ENCODE data around the gene UAP1.
A peak's percentile ranks its signal among the peaks of the same experiment; 100 is the strongest.

Gene UAP1

DNA sequence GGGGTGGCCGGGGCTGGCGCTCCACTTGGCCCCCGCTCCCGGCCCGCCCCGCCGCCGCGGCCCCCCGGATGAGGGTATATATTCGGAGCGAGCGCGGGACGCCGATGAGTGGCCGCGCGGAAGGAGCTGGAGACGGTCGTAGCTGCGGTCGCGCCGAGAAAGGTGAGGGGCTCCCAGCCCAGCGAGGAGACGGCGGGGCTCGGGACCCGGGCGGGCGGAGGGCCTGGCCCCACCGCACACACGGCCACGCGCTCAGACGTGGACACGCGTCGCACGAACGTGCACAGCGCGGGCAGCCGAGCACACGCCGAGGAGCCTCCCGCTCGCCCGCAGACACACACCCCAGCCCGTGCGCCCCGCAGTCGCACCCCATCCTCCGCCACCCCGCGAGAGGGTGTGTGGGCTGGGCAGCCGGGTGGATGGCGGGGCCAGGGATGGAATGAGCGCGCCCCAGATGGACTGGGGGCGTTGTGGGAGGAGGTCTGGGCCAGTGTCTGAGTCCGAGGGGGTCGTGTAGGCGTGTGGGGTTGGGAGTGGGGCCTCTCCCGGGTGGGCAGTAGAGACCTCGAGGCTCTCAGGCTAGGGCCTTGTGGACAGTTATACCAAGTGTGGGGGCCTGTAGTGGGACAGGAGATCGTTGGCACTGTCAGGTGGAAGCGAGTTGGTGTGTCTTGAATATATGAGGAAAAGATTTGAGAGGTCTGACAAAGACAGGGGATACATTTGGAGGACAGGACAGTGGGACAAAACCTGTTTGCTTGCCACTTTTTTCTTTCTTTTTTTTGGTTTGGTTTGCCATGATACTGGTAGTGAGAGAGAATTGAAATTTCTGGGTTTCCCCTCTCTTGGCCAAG, at the start of gene UAP1:
Gene UAP1 (plus strand): TSS at position 107 of the 854 bp plus-strand sequence. CDS start 4,347 bp downstream, outside the sequence.
- no peak for DNase-seq

DNA sequence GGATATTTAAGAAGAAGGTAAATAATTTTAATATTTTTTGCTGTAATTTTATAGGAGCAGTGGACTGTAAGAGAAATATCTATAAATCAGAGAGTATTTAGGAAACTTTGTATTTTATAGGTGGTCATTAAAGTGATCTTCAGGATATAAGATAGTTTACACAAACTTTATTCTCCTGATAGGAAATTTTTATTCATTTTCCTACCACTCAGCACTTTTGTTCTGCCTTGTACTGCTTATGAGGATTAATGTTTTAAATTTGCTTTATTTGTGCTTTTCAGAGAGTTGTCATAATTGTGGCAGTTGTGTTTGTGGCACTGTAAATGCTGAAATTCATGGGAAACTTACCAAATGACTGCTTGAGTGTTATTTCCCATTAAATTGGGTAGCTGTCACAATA, 34.2 kb upstream of the UAP1 start:
- no peak for DNase-seq

DNA sequence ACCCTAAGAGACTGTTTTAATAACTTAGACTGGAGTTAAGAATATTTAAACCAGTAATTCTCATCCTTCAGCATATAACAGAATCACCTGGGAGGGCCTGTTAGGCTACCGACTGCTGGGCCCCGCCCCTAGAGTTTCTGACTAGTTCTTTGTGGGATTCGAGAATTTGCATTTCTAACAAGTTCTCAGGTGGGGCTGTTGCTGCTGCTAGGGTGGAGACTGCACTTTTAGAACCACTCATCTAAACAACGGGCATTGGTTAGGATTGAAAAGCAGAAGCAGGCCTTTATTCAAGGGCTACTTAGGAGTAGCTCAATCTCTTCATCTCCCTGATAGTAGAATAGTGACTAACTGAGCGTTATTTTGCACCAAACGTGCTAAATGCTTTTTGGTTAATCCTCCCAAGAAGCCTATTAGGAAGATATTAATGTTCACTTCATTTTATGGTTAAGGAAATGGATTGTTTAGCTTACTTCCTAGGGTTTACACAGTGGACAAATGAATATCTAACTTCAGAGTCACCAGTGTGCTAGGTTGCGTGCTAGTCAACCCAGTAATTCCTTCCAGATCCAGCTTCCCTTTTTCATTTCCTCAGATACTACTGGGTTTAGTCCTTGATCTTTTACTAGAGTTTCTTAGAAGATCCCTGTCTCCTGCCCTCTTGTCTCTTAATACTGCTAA, 31.1 kb upstream of the UAP1 start:
- peak in 1 of 2 donors; percentile 17 for DNase-seq

DNA sequence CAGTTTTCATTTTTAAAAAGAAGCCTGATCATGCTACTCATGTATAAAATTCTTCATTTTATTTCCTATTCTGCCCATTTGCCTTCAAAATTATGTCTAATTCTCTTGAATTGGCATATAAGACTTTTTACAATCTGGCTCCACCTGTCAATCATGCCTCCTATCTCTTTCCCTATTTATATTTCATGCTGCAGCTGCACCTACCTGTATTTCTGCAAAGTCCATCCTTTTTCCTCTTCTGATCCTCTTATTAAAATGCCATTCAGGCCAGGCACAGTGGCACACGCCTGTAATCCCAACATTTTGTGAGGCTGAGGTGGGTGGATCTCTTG, 30.6 kb upstream of the UAP1 start:
- DNase-seq: no peak

DNA sequence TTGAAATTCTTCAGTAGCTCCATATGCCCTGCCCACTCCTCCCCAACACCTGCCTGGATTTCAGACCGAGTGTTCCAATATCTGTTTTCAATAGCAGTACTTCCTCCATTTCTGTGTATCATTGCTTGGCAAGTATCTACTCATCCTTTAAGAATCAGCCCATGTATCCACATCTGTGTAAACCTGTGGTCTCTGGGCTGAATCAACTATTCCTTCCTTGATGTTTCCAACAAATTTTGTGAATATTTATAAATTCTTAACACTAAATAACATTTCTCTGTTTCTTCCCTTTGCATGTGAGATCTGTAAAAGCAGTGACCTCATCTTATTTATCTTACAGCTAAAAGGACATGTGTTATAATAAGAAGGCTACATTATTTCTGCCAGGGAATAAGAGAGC, 26.0 kb upstream of the UAP1 start:
- no peak for DNase-seq

DNA sequence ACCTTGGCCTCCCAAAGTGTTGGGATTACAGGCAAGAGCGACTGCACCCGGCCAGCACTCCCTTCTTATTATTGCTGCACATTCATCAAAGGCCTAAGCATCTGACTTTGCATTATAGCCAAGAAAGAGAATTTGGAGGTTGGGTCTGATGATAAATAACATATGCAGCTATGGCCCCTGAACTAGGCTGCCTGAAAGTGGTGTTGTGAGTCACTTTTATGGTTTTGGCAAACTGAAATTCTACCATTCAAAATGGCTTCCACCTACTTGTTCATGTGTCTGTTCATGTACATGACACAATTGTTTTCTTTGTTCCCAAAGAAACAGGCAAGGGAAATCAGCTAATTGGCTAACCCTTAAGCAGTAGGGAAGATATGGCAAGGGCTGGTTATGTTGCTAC, 25.0 kb upstream of the UAP1 start:
- no peak for DNase-seq

DNA sequence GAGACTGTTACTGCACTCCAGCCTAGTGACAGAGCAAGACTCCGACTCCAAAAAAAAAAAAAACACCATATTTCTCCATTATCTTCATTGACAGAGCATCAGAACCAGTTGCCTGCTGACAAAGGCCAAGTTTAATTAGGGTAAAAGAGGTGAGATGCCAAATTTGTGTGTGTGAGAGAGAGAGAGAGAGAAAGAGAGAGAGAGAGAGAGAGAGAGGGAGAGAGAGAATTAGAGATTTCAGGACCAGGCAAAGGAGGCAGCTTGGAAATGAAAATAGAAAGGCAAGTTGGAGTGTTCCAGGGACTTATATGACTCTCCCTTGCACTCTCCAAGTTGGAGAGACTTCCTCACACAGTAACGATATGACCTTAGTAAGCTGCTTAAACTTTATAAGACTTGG, 24.3 kb upstream of the UAP1 start:
- DNase-seq: no peak

DNA sequence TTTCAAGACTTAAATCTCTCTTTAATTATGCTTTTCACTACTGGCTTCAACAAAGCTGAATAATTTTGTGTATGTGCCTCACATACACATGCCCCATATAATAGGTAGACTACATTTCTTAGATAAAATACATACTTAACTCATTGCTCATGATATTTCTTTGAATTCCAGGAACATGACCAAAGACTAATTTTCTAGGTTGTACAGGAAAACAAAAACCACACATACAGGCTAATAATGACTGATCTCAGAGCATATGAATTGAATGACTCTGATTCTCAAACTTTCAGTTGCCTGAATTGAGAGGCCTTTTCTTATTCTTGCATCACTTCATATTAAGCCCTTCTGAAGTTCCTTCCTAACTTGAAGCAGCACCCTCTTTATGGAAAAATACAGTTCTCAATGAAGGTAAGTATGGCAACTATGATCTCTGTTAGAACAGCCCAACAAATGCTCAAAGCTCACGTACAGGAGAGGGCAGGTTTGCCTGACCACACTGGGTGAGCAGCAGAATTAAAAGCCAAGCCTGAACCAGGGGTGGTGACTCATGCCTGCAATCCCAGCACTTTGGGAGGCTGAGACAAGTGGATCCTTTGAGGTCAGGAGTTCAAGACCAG, 22.6 kb upstream of the UAP1 start:
- DNase-seq: no peak

DNA sequence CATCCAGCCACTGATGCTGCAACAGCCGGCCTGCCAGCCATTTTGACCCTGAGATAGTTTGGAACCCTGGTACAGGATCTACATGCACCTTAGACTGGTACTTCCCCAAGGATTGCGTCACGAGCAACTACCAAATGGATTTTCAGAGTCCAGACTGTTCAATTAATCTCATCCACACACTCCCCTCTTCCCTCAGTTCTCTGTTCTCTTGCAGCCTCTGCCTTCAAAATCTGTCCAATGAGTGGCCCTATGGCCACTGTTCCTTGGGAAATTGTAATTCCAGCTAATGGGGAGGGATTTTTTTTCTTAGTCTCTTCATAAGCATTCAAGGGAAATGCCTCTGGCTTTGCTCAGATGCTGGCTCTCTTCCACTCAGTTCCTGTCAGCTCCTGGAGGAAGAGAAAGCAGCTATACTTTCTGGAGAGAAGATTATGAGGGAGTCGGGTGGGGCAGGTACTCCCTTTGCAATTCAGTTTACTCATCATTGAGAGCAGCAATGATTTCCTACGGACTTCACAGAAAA, 19.8 kb upstream of the UAP1 start:
- DNase-seq: no peak

DNA sequence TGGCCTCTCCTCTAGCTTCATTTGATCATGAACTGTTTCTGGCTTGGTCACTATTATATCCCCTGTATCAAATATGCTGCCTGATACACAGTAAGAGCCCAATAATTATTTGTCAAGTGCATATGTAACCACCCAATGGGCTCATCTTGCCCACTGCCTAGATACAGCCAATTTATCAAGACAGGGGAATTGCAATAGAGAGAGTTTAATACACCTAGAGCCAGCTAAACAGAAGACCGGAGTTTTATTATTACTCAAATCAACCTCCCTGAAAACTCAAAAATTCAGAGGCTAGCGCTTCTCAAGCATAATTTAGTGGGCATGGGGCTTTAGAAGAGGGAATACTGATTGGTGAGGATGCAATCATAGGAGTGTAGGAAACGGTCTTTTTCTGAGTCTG, 18.3 kb upstream of the UAP1 start:
- no peak for DNase-seq

DNA sequence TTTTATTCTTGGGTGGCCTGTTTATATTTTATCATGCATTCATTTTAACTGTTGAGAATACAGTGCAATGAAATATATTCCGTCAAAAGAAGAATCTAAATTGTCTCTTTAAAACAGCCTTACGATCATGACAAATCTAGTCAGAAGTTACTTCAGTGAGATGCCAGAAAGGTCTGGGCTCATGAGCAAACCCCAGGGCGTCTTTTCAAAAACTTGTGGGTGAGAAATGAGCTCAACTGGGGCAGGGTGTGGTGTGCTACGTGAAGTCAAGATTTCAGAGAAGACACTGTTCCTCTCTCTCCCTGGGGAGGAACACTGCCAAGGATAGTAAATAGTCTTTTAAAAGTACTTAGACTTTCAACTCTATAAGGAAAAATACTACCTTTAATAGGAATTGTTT, 13.4 kb upstream of the UAP1 start:
- DNase-seq: peak; percentile 21 to 31

DNA sequence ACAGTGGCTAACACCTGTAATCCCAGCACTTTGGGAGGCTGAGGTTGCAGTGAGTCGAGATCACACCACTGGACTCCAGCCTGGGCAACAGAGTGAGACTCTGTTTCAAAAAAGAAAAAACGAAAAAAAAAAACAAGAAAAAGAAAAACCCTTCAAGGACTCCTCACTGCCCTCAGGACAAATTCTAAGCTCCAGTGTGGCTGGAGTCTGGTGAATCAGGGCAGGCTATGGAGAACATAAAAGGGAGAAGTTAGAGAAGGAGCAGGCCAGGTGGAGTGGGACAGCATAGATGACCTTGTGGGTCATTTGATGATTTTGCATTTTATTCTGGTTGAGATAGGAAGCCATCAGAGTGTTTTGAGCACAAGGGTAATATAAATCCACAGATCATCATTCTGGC, 12.5 kb upstream of the UAP1 start:
- DNase-seq: no peak

DNA sequence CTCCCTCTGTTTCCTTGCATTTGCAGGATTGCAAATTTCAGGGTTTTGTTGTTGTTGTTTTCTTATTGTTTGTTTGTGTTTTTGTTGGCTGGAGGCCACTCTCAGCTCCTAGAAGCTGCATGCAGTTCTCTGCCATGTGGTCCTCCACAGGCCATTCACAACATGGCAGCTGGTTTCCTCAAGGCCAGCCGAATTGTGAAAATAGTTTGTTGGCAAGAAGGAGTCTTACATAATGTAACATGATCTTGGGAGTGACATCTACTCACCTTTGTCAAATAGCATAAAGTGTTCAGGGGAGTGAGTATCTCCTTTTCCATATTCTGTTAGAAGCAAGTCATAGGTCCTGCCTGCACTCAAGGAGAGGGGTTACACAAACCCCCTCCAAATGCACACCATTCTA, 10.6 kb upstream of the UAP1 start:
- no peak for DNase-seq

DNA sequence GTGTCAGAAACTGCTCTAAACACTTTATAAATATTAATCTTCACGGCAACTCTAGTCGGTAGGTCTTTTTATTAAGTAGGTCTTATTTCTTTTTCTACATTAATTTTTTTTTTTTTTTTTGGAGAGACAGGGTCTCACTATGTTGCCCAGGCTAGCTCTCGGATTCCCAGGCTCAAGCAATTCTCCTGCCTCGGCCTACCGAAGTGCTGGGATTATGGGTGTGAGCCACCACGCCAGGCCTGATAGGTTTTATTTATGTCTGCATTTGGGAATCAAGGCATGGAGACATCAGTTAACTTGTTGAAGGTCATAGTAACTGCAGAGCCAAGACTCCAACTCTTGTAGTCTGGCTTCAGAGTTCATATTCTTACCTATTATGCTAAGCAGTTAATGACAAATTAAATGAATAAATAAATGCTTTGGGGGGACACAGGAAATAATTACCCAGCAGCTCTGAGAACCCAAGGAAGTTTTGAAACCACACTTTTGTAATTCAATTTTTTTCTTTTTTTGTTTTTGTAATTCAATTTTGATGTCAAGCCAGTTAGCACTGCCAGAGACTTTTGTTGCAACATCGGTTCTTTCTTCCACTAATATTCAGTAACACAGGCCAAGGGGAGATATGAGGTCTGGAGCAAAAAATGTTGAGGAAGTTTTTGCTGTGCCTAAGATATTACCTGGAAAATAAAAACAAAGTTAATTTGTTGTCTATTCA, 9.4 kb upstream of the UAP1 start:
- DNase-seq: no peak

DNA sequence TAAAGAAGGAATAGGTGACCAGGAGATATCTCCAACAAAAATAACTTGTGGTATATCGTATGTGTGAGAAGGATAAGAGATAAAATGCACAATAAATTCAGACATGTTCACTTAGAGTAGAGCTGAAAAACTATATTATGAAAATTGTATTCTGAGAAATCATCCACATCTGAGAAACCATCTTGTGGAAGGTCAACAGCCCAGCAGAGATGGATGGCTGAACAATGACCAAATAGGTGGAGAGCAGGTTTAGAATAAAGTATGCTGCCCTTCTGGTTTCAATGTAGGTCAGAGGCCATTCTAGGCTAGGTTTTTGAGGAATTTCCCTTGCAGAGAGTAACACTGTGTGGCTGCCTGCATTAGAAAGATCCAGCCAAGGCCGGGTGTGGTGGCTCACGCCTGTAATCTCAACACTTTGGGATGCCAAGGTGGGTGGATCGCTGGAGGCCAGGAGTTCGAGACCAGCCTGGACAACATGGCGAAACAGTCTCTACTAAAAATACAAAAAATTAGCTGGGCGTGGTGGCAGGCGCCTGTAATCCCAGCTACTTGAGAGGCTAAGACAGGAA, 8.8 kb upstream of the UAP1 start:
- no peak for DNase-seq

DNA sequence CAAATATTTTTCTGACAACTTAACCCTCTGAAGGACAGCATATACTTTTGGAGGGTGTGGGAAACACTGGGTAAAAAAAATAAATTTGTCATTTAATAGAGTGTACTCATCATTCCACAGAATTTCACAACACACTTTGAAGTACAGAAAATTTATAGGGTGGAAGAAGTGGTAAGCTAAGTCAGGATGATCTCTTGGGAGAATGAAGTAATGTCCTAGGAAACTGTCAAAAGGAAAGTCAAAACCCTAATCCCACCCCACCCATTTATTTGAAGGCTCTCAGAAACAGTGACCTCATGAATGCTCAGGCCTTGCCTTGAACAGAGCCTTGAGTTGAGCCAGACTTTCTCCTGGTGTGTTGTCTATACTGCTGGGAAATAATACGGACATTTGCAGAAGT, 7.3 kb upstream of the UAP1 start:
- no peak for DNase-seq

DNA sequence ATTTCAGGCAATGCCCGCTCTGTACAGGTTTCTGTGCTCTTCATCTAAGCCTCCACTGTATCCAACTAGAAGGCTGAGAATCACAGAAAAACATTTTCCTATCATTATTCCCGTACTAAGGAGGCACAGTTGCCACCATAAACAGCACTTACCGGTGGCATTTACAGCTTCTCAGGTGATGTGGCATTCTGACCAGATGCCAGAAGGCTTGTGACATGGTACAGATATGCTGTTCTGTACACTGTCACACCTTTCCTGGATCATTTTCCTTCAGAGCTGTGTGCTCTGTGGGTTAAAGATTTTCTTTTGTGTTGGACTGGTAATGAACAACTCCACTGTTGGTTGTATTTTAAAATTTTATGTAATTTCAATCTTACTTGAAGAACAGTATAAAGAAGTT, 4.0 kb upstream of the UAP1 start:
- no peak for DNase-seq

DNA sequence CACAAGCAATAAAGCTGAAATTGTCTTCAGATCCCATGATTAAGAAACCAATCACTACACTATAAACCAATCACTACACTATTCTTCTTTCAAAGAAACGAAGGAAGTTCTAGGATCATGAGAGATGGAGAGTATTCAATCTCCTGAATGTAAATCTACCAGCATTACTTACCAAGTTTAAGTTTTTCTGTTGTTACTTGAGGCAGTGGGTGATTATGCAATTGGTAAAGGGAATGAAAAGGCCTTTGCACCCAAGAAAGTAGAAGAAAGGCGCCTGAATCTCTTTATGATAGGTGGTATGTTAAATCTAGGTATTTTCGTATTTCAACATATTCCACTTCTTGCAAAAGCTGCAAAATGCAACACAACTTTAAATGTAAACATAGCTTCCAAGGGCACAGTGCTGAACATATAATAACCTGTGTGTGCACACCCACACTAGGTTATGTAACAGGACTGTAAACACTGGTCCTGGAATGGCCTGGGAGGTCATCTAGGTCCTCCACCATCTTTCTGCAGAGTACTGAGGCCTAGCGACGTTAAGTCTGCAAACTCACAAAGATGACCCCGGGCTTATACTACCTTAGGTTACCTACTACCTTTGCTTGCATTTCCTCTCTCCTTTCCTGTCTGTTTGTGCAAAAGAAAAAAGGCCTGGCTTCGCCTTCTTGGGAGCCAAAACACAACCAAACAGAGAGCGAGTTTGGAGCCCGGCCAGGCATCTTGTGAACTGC, 1.1 kb upstream of the UAP1 start:
- no peak for DNase-seq

DNA sequence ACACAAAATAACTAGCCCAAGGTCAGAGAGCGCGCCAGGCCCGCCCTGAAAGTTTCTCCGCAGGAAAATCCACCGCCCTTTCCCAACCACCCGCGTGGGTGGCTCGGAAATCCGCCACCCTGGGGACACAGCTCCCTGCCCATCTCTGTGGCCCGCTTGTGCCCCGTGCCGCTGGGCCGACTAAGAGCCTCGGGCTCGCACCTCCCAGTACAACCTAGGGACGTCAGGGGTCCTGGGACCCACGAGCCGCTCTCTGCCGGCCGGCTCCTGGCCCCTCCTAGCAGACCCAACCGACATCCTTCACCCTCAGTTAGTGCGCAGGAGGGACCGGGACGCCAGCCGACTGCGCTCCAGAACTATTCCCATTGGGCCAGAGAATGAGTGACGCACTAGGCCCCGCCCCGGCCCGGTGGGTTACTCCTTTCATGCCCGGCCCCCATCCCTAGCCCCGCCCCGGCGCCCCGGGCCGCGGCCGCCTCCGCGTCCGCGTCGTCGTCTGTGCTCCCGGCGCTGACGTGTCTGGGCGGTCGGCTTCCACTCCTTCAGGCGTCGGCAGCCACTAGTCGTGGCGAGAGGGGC, 396 bp upstream of the UAP1 start:
- DNase-seq: peak; percentile 98

DNA sequence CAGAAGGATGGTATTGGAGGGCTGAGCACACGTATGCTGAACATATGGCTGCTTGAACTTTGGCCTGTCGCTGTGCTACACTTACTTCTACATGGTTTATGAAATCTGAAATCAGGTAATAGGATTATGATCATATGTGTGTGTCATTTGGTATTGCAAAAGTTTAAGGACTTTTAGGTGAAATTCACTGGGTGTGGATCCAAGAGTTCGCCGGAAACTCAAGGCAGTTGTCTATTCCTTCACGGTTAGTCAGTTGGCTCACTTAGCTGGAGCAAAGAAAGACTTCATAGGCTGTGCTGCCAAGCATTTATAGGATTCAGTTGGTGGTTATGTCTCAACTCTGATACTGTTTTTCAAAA, 927 bp downstream of the UAP1 start:
- DNase-seq: no peak

DNA sequence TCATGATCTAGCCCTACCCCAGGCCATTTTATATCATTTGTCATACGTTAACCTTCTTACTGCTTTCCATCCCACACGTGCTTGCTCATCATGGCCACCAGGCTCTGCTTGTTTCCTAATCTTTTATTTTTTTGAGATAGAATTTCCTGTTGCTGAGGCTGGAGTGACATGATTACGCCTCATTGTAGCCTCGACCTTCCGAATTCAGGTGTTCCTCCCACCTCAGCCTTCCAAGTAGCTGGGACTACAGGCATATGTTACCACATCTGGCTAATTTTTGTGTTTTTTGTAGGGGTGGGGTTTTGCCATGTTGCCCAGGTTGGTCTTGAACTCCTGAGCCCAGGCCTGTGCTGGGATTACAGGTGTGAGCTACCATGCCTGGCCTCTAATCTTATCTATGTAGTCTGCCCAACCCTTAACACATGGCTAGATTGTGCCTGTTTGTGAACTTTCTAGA, 3.3 kb downstream of the UAP1 start:
- DNase-seq: no peak

DNA sequence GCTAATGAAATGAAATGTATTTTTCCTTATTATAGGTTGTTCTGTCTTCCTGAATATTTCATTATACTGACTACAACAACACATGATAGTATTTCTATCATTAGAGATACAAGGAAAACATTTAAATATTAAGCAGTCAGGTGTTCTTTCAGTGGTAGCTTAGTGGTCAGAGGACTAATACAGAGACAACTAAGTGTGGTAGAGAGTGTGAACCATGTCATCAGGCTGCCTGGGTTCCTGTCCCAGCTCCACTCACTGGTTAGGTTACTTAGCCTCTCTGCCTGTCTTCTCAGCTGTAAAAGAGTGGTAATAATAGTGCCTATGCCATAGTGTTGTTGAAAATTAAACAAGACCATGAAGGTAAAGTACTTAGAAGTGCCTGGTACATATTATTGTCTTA, 3.9 kb downstream of the UAP1 start:
- DNase-seq: no peak
